Esophagus (tissue), 2 donors: ENCODE data around the gene NUP98. TPM values are rescaled to one million over a fixed set of nuclear protein-coding genes. Genes with fewer than 3 reads are reported as not detected.

Experiments
- H3K27ac ChIP-seq, 2 donors: one replicate each; pipeline ENCODE4 v1.5.1; 2013; ENCODE audit warnings: low read depth in 2 of 2, mild to moderate bottlenecking in 2 of 2, inconsistent platforms in 1 of 2, low read length in 1 of 2, moderate library complexity in 1 of 2
- H3K27me3 ChIP-seq, 2 donors: one replicate each; pipeline ENCODE4 v1.6.1; 2013; ENCODE audit warnings: low read length in 2 of 2, control low read depth in 1 of 2, mild to moderate bottlenecking in 1 of 2; ENCODE audit not compliant: insufficient read depth in 2 of 2, control insufficient read depth in 1 of 2
- H3K36me3 ChIP-seq, 2 donors: one replicate each; pipeline ENCODE4 v1.6.1; 2013; ENCODE audit warnings: low read length in 1 of 2; ENCODE audit not compliant: control insufficient read depth in 2 of 2, insufficient read depth in 2 of 2
- H3K4me1 ChIP-seq, 2 donors: one replicate each; pipeline ENCODE4 v1.6.1; 2013; ENCODE audit warnings: low read length in 1 of 2; ENCODE audit not compliant: control insufficient read depth in 2 of 2, insufficient read depth in 2 of 2
- H3K4me3 ChIP-seq, 2 donors: one replicate each; pipeline ENCODE4 v1.5.1; 2013; ENCODE audit warnings: low read length in 2 of 2, mild to moderate bottlenecking in 2 of 2, low read depth in 1 of 2, moderate library complexity in 1 of 2
- H3K9me3 ChIP-seq, 2 donors: one replicate each; pipeline ENCODE4 v1.6.1; 2013; ENCODE audit warnings: mild to moderate bottlenecking in 2 of 2, low read depth in 1 of 2, low read length in 1 of 2, moderate library complexity in 1 of 2; ENCODE audit not compliant: control insufficient read depth in 2 of 2, insufficient read depth in 1 of 2
- WGBS, 2 donors: extraction: QIAGEN DNeasy Blood & Tissue Kit; methylation state at CpG; one replicate each; pipeline ENCODE4 v1.1.7; 2013; 5-methylcytosine and 5-hydroxymethylcytosine counted together
- polyA plus RNA-seq, 2 donors: library from polyadenylated mRNA; stranded (reverse); fragments of 200-250 nt; gene quantifications; one replicate each; pipeline ENCODE4 v1.2.3, GENCODE V29; 2013
- donor health status: healthy with polysubstance abuse.
- donor health status: Bipolar disorder and iron deficiency.

The NUP98 gene
- polyA plus RNA-seq, 2 donors = 16.0 to 26.9 TPM

- Histone ChIP-seq H3K4me3 (no peak within 1 kb of the TSS), H3K36me3 (peaks cover 10 to 55% of the 10 kb centered on the region in 2 donors), H3K27me3 (no peaks in the 10 kb centered on the region), H3K27ac (no peak within 1 kb of the TSS), H3K4me1 (no peaks in the 10 kb centered on the region), H3K9me3 (peaks cover 0 to 3% of the 10 kb centered on the region in 2 donors)
- WGBS, 2 donors = 74 to 80% methylated on average over 9 of the region's 9 CpGs
Measured at GRCh38 chr11:3671334-3672254, 125.8 kb downstream of the NUP98 start, which contains the start of gene CHRNA10. TSS of gene CHRNA10 (minus strand) at chr11:3671384. CDS start at chr11:3671312, 72 bp downstream.

- H3K9me3 ChIP-seq = peaks cover 0 to 3% of the 10 kb centered on the region in 2 donors
- H3K36me3 ChIP-seq = peaks cover 16 to 48% of the 10 kb centered on the region in 2 donors
- no peaks in the 10 kb centered on the region for H3K27me3 ChIP-seq
- no peak overlapping the region for H3K27ac ChIP-seq
- 96% methylated on average over 5 of the region's 5 CpGs for WGBS, 2 donors
- H3K4me3 ChIP-seq = no peak overlapping the region
- H3K4me1 ChIP-seq = no peaks in the 10 kb centered on the region
Measured at GRCh38 chr11:3669742-3670183, 127.6 kb downstream of the NUP98 start.

GRCh38 chr11:3669128-3669527 is 128.2 kb downstream of the NUP98 start:
- H3K27me3 ChIP-seq = no peaks in the 10 kb centered on the region
- no peak overlapping the region for H3K27ac ChIP-seq
- no peaks in the 10 kb centered on the region for H3K4me1 ChIP-seq
- peaks cover 18 to 52% of the 10 kb centered on the region in 2 donors for H3K36me3 ChIP-seq
- no peak overlapping the region for H3K4me3 ChIP-seq
- 92 to 96% methylated on average over 7 of the region's 7 CpGs for WGBS, 2 donors
- peaks cover 0 to 3% of the 10 kb centered on the region in 2 donors for H3K9me3 ChIP-seq

GRCh38 chr11:3667149-3668035 is 130.0 kb downstream of the NUP98 start:
- Histone ChIP-seq H3K4me3 (no peak overlapping the region), H3K27me3 (no peaks in the 10 kb centered on the region), H3K9me3 (peaks cover 0 to 3% of the 10 kb centered on the region in 2 donors), H3K4me1 (no peaks in the 10 kb centered on the region), H3K27ac (no peak overlapping the region), H3K36me3 (peaks cover 18 to 47% of the 10 kb centered on the region in 2 donors)
- 98% methylated on average over 79 to 89 of the region's 89 CpGs for WGBS, 2 donors

- Histone ChIP-seq H3K27me3 (no peaks in the 10 kb centered on the region), H3K4me3 (no peak overlapping the region), H3K36me3 (peaks cover 18 to 43% of the 10 kb centered on the region in 2 donors), H3K4me1 (no peaks in the 10 kb centered on the region), H3K9me3 (peaks cover 0 to 3% of the 10 kb centered on the region in 2 donors), H3K27ac (no peak overlapping the region)
- 96% methylated on average over 17 of the region's 17 CpGs for WGBS, 2 donors
Measured at GRCh38 chr11:3666023-3666530, 131.3 kb downstream of the NUP98 start.

GRCh38 chr11:3665336-3666022 is 131.9 kb downstream of the NUP98 start:
- 77 to 95% methylated on average over 6 of the region's 6 CpGs for WGBS, 2 donors
- no peaks in the 10 kb centered on the region for H3K4me1 ChIP-seq

GRCh38 chr11:3664032-3664630 is 133.2 kb downstream of the NUP98 start:
- 86 to 87% methylated on average over 10 of the region's 10 CpGs for WGBS, 2 donors

More at GRCh38 chr11:3665336-3666022, 131.9 kb downstream of the NUP98 start:
- Histone ChIP-seq H3K9me3 (peaks cover 0 to 3% of the 10 kb centered on the region in 2 donors), H3K36me3 (peaks cover 18 to 39% of the 10 kb centered on the region in 2 donors), H3K4me3 (no peak overlapping the region), H3K27ac (no peak overlapping the region), H3K27me3 (no peaks in the 10 kb centered on the region)

GRCh38 chr11:3662856-3663255 is 134.5 kb downstream of the NUP98 start:
- no peak overlapping the region for H3K4me3 ChIP-seq
- no peak overlapping the region for H3K27ac ChIP-seq

More at GRCh38 chr11:3664032-3664630, 133.2 kb downstream of the NUP98 start:
- Histone ChIP-seq H3K9me3 (peaks cover 0 to 3% of the 10 kb centered on the region in 2 donors), H3K27ac (no peak overlapping the region), H3K27me3 (no peaks in the 10 kb centered on the region), H3K4me1 (no peaks in the 10 kb centered on the region), H3K4me3 (no peak overlapping the region), H3K36me3 (peaks cover 18 to 31% of the 10 kb centered on the region in 2 donors)

More at GRCh38 chr11:3662856-3663255, 134.5 kb downstream of the NUP98 start:
- Histone ChIP-seq H3K9me3 (no peaks in the 10 kb centered on the region), H3K27me3 (no peaks in the 10 kb centered on the region), H3K4me1 (no peaks in the 10 kb centered on the region), H3K36me3 (peaks cover 18 to 24% of the 10 kb centered on the region in 2 donors)
